ENCODE data around the gene MSH2.

The MSH2 gene

DNA sequence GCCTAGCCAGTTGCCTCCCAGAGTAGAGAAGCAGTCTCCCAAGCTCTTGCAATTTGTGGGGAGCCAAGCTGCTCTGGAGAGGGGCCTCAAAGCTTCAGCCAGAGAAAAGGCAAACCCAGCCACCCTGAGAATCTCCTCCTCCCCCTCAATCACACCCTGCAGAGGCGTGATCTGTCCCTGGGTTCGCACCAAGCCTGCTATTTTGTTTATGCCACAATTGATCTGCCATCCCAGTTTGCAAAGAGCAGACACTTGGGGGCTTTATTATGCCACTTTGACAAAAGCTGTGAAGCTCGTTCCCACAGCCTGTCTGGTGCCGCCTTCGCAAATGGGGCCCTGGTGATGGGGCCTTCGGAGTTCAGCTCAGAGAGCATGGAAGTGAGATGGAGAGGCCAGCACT, 125.5 kb downstream of the MSH2 start:
- no peak overlapping the region for H3K4me3 ChIP-seq (ENCODE audit: low read depth, low read length)
- H3K9ac ChIP-seq (ENCODE audit: low read depth, low read length): peak overlapping the region; percentile 26
- H3K36me3 ChIP-seq (ENCODE audit: control insufficient read depth, insufficient read depth, low read length): peaks cover 3% of the 10 kb centered on the region
- no peaks in the 10 kb centered on the region for H3K4me1 ChIP-seq (ENCODE audit: control insufficient read depth, insufficient read depth, low read length)
- H3K9me3 ChIP-seq (ENCODE audit: control insufficient read depth, insufficient read depth, low read length): no peaks in the 10 kb centered on the region
- H3K27me3 ChIP-seq (ENCODE audit: control insufficient read depth, insufficient read depth, low read length): no peaks in the 10 kb centered on the region

DNA sequence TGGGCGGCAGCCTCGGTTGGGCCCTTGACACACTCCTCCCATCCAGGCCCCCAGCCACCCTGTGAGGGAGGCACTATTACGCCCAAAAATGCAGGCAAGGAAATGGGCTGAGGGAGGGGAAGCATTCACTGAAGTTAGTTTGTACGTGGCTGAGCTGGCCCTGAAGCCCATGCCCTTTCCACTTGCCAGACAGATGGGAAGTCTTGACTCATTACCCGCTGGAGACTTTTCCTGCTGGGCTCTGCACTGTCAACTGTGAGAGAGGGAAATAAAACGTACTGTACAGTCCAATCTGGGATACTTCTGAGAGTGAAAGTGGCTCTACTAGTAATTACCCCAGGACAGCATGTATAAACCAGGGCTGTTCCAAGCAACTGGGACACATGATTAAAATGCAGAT, 125.9 kb downstream of the MSH2 start:
- H3K4me3 ChIP-seq (ENCODE audit: low read depth, low read length): no peak overlapping the region
- H3K9me3 ChIP-seq (ENCODE audit: control insufficient read depth, insufficient read depth, low read length): no peaks in the 10 kb centered on the region
- H3K4me1 ChIP-seq (ENCODE audit: control insufficient read depth, insufficient read depth, low read length): no peaks in the 10 kb centered on the region
- peaks cover 4% of the 10 kb centered on the region for H3K36me3 ChIP-seq (ENCODE audit: control insufficient read depth, insufficient read depth, low read length)
- H3K27me3 ChIP-seq (ENCODE audit: control insufficient read depth, insufficient read depth, low read length): no peaks in the 10 kb centered on the region
- H3K9ac ChIP-seq (ENCODE audit: low read depth, low read length): no peak overlapping the region

DNA sequence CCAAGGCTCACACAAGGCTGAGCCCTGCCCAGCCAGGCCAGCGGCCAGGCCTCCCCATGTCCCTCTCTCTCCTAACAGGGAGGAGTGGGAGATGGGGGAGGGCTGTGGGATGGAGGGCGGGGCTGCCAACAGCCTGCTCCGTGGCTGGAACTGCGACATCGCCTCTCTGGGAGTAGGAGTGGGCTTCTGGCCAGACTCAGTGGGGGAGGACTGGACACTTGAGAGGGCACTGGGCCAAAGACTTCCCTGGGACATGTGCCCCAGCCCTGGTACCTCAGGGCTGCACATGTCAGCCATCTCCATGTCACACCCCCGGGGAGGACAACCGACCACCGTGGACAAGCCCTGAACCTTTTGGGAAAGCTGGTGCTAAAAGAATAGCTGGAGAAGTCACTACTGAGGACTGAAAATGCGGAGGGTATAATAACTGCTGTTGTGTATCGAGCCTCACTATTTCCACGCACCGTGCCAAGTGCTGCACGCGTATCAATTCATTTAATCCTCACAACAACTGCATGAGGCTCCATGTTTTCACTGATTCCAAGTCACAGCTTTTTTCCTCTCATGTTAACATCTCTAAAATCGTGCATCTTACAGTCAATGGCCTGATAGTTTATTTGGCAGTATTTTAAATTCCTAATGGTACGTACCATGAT, 127.3 kb downstream of the MSH2 start:
- no peaks in the 10 kb centered on the region for H3K9me3 ChIP-seq (ENCODE audit: control insufficient read depth, insufficient read depth, low read length)
- peaks cover 2% of the 10 kb centered on the region for H3K4me1 ChIP-seq (ENCODE audit: control insufficient read depth, insufficient read depth, low read length)
- H3K36me3 ChIP-seq (ENCODE audit: control insufficient read depth, insufficient read depth, low read length): peaks cover 4% of the 10 kb centered on the region
- no peak overlapping the region for H3K9ac ChIP-seq (ENCODE audit: low read depth, low read length)
- H3K4me3 ChIP-seq (ENCODE audit: low read depth, low read length): no peak overlapping the region
- no peaks in the 10 kb centered on the region for H3K27me3 ChIP-seq (ENCODE audit: control insufficient read depth, insufficient read depth, low read length)

DNA sequence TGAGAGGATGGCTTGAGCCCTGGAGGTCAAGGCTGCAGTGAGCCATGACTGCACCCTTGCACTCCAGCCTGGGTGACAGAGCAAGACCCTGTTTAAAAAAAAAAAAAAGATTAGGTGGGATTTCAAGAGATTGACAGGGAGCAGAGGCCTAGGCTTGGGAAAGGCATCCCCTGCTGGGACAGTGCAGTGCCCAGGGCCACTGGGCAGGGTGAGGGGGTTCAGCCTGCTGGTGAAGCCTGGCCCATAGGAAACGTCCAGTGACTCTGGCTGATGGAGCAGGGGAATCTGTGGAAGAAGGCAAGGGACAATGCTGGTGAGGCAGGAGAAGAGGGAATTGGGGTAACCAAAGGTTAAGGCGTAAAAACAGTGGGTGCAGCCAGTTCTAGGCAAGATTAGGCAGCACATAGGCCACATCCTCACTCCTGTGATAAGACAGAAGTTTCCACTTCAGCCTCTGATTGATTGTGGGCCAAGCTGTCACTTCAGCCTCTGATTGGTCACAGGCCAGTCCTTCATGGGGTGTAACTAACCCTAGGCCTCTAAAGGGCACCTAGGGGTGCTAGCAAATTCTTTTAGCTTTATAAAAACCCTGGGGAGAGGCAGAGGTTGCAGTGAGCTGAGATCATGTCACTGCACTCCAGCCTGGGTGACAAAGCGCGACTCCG, 128.6 kb downstream of the MSH2 start:
- Histone ChIP-seq H3K27me3 (ENCODE audit: control insufficient read depth, insufficient read depth, low read length) (no peaks in the 10 kb centered on the region), H3K4me1 (ENCODE audit: control insufficient read depth, insufficient read depth, low read length) (peaks cover 2% of the 10 kb centered on the region), H3K4me3 (ENCODE audit: low read depth, low read length) (no peak overlapping the region), H3K9ac (ENCODE audit: low read depth, low read length) (no peak overlapping the region), H3K9me3 (ENCODE audit: control insufficient read depth, insufficient read depth, low read length) (no peaks in the 10 kb centered on the region), H3K36me3 (ENCODE audit: control insufficient read depth, insufficient read depth, low read length) (peaks cover 4% of the 10 kb centered on the region)

Data from iPS-15b (cell line).